HepG2 (cell line): ENCODE measurements around the gene HS3ST3A1.

Source experiments
- CTCF ChIP-seq: sonication (generic); formaldehyde crosslinking; IDR thresholded peaks from 2 replicates; pipeline ENCODE4 v1.5.0; 2020; ENCODE audit warnings: mild to moderate bottlenecking, missing genetic modification reagents, moderate library complexity
- EP300 ChIP-seq, 3 experiments: sonication (generic) in 1 of 3; formaldehyde crosslinking in 1 of 3; IDR thresholded peaks; 2 replicates each; pipeline versions ENCODE4 v1.5.1 to v1.6.1; 2011 to 2020; ENCODE audit warnings: low read depth in 2 of 3, low read length in 2 of 3, borderline replicate concordance in 1 of 3, improper control_type of control experiment in 1 of 3, mild to moderate bottlenecking in 1 of 3, missing genetic modification reagents in 1 of 3, moderate library complexity in 1 of 3
- EZH2 ChIP-seq: conservative IDR thresholded peaks from 2 replicates; pipeline ENCODE4 v1.6.1; 2012; ENCODE audit warnings: mild to moderate bottlenecking, low read depth, low read length, moderate library complexity
- GLI4 ChIP-seq: sonication (generic); formaldehyde crosslinking; IDR thresholded peaks from 2 replicates; pipeline ENCODE4 v1.5.1; 2020; ENCODE audit warnings: missing genetic modification reagents, mild to moderate bottlenecking, moderate library complexity, borderline replicate concordance
- IRF9 ChIP-seq: sonication (generic); formaldehyde crosslinking; IDR thresholded peaks from 2 replicates; pipeline ENCODE4 v1.8.0; 2022; ENCODE audit warnings: missing genetic modification reagents, mild to moderate bottlenecking, borderline replicate concordance
- MAX ChIP-seq: IDR thresholded peaks from 2 replicates; pipeline ENCODE4 v1.6.1; 2012; ENCODE audit warnings: inconsistent platforms
- NRL ChIP-seq: sonication (generic); formaldehyde crosslinking; IDR thresholded peaks from 2 replicates; pipeline ENCODE4 v1.5.0; 2020; ENCODE audit warnings: missing genetic modification reagents, mild to moderate bottlenecking, moderate library complexity, borderline replicate concordance
- POLR2A ChIP-seq, 2 experiments: IDR thresholded peaks; 2 replicates each; pipeline ENCODE4 v1.6.1; 2011; ENCODE audit warnings: low read depth in 2 of 2, low read length in 2 of 2, mild to moderate bottlenecking in 1 of 2, moderate library complexity in 1 of 2; ENCODE audit not compliant: insufficient read depth in 1 of 2
- PRDM15 ChIP-seq: sonication (generic); formaldehyde crosslinking; IDR thresholded peaks from 2 replicates; pipeline ENCODE4 v1.4.0; 2020; ENCODE audit warnings: missing genetic modification reagents
- SMC3 ChIP-seq: IDR thresholded peaks from 2 replicates; pipeline ENCODE4 v1.6.1; 2011; ENCODE audit warnings: low read length, improper control_type of control experiment
- THRA ChIP-seq: sonication (generic); formaldehyde crosslinking; IDR thresholded peaks from 2 replicates; pipeline ENCODE4 v1.4.0; 2020; ENCODE audit warnings: missing genetic modification reagents, borderline replicate concordance
- TRAFD1 ChIP-seq: sonication (generic); formaldehyde crosslinking; IDR thresholded peaks from 2 replicates; pipeline ENCODE4 v1.5.1; 2020; ENCODE audit warnings: missing genetic modification reagents, mild to moderate bottlenecking, borderline replicate concordance
- ZNF235 ChIP-seq: sonication (generic); formaldehyde crosslinking; IDR thresholded peaks from 2 replicates; pipeline ENCODE4 v1.8.1; 2023; ENCODE audit warnings: mild to moderate bottlenecking, missing genetic modification reagents, borderline replicate concordance
- ZNF776 ChIP-seq: sonication (generic); formaldehyde crosslinking; IDR thresholded peaks from 2 replicates; pipeline ENCODE4 v1.4.0; 2020; ENCODE audit warnings: mild to moderate bottlenecking, missing genetic modification reagents

- no peak for TF ChIP-seq EZH2
- TF ChIP-seq EP300 (IDR thresholded peaks at IDR 0.05; ENCODE audit: low read depth in 2 of 2, low read length in 2 of 2) = no peak
- no peak for TF ChIP-seq EP300 (CRISPR knock-in tag; IDR thresholded peaks at IDR 0.05; ENCODE audit: borderline replicate concordance)
- no peak for TF ChIP-seq THRA (CRISPR knock-in tag)
- TF ChIP-seq CTCF (CRISPR knock-in tag) = no peak
- TF ChIP-seq IRF9 (CRISPR knock-in tag) = no peak
- no peak for TF ChIP-seq TRAFD1 (CRISPR knock-in tag)
- TF ChIP-seq NRL = no peak
- no peak for TF ChIP-seq ZNF776 (CRISPR knock-in tag)
- no peak for TF ChIP-seq ZNF235 (CRISPR knock-in tag)
- no peak for TF ChIP-seq PRDM15 (CRISPR knock-in tag)
- no peak for TF ChIP-seq SMC3
- no peak for TF ChIP-seq POLR2A (IDR thresholded peaks at IDR 0.05; ENCODE audit: insufficient read depth in 1 of 2, low read depth in 2 of 2, low read length in 2 of 2)
- no peak for TF ChIP-seq MAX
- TF ChIP-seq GLI4 = no peak
Measured at GRCh38 chr17:13638855-13639458, 37.2 kb upstream of the HS3ST3A1 start.
